C4-2B (cell line): ENCODE results near the gene PLPPR3.

Experiments used
- H3K27ac ChIP-seq: fragments of 450-650 bp; 2 replicates; pipeline ENCODE4 v1.5.1; 2017
- ZFX ChIP-seq: fragments of 450-650 bp; IDR thresholded peaks from 2 replicates; pipeline ENCODE4 v1.6.1; 2017
- TF ChIP-seq, protein P1 (sequence below): fragments of 450-650 bp; conservative IDR thresholded peaks from 2 replicates; pipeline ENCODE4 v1.5.1; 2017; ENCODE audit warnings: mild to moderate bottlenecking

Gene PLPPR3

DNA sequence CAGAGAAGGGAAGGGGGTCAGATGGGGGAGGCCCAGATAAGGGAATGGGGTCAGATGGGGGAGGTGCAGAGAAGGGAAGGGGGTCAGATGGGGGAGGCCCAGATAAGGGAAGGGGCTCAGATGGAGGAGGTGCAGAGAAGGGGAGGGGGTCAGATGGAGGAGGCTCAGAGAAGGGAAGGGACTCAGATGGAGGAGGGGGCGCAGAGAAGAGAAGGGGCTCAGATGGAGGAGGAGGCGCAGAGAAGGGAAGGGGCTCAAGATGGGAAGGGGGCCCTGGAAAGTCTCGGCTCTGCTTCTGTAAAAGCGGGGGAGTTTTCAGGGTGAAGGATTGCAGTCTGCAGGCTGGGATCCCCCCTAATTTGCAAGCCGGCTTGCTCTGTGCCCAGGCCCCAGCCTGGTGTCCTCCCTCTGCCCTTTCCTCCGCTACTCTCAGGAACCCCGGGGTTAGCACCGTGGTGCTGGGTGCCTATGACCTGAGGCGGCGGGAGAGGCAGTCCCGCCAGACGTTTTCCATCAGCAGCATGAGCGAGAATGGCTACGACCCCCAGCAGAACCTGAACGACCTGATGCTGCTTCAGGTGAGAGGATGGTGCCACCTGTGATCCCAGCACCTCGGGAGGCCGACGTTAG lies 7.5 kb upstream of the PLPPR3 start:
- no peak overlapping the region for H3K27ac ChIP-seq
- TF ChIP-seq, protein P1, sequence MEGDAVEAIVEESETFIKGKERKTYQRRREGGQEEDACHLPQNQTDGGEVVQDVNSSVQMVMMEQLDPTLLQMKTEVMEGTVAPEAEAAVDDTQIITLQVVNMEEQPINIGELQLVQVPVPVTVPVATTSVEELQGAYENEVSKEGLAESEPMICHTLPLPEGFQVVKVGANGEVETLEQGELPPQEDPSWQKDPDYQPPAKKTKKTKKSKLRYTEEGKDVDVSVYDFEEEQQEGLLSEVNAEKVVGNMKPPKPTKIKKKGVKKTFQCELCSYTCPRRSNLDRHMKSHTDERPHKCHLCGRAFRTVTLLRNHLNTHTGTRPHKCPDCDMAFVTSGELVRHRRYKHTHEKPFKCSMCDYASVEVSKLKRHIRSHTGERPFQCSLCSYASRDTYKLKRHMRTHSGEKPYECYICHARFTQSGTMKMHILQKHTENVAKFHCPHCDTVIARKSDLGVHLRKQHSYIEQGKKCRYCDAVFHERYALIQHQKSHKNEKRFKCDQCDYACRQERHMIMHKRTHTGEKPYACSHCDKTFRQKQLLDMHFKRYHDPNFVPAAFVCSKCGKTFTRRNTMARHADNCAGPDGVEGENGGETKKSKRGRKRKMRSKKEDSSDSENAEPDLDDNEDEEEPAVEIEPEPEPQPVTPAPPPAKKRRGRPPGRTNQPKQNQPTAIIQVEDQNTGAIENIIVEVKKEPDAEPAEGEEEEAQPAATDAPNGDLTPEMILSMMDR = no peak
- no peak for TF ChIP-seq ZFX

DNA sequence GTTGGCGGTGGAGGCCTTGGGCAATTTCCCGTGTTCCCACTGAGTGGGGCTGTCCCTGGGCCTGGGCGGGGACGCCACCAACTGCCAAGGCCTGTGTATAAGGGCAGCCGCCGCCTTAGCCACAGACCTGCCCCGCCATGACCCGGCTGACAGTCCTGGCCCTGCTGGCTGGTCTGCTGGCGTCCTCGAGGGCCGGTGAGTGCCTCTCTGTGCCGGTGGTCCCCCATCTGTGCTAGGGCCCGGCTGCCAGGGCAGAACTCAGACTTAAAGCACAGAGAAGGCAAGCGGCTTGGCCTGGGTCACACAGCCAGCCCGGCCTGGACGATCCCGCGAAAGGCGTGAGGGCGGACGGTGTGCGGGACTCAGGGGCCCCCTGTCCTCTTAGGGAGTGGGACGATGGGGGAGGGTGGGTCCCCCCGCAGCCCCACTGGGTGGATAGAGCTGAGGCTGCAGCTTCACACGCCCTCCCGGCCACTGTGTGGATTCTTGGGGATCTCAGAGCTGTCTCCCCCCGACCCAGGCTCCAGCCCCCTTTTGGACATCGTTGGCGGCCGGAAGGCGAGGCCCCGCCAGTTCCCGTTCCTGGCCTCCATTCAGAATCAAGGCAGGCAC lies 6.1 kb upstream of the PLPPR3 start, which contains the start of gene AZU1:
Gene AZU1 (plus strand): TSS at position 128 of the 612 bp plus-strand sequence. CDS start 10 bp downstream, at position 138.
- H3K27ac ChIP-seq = no peak within 1 kb of the TSS
- TF ChIP-seq, protein P1 = no peak
- no peak for TF ChIP-seq ZFX

DNA sequence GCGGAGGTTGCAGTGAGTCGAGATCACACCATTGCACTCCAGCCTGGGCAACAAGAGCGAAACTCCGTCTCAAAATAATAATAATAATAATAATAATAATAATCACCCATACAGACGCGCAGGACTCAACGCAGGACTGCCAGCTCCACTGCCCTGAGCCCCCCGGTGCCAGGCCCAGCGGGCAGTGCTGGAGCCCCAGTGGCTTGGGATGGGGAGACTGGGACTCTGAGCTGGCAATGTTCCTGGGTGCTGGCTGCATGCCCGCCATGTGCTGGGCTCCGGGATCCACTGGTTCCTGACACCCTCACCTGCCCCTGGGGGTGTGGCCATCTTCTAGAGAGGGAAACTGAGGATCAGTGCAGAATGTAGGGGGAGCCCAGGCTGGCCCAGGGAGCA lies 5.6 kb upstream of the PLPPR3 start:
- no peak overlapping the region for H3K27ac ChIP-seq
- TF ChIP-seq, protein P1 = no peak
- TF ChIP-seq ZFX = no peak

DNA sequence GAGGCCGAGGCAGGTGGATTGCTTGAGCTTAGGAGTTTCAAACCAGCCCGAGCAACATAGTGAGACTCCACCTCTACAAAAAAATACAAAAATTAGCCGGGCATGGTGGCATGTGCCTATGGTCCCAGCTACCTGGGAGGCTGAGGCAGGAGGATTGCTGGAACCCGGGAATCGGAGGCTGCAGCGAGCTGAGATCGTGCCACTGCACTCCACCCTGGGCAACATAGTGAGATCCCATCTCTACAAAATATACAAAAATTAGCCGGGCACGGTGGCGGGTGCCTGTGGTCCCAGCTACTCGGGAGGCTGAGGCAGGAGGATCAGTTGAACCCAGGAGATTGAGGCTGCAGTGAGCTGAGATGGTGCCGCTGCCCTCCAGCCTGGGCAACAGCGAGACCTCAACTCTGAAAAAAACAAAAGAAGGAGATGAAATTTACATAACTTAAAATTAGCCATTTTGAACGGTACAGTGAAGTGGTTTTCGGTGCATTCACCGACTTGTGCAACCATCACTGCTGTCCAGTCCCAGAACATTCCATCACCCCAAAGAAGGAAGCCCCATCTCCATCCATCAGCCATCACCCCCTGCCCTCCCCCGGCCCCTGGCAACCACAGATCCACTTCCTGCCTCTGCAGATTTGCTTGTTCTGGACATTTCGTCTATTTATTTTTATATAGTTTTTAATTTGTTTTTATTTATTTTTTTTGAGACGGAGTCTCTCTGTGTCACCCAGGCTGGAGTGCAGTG lies 4.3 kb upstream of the PLPPR3 start:
- H3K27ac ChIP-seq = no peak overlapping the region
- no peak for TF ChIP-seq ZFX
- TF ChIP-seq, protein P1 = no peak

DNA sequence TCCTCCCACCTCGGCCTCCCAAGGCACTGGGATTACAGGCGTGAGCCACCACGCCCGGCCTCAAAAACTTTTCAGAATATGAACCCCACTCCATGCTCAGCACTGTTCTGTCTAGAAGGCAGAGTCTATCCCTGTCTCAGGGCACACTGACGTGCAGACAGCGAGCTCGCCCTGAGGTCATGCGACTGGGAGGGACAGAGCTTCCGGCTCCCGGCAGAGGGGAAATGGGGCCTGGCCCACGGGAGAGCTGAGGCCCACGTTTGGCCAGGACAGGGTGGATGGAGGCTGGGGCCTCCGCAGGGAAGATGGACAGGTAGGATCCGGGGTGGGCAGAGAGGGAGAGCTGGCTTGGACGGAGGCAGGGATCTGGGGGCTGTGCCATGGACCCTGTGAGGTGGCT lies 3.1 kb upstream of the PLPPR3 start:
- no peak overlapping the region for H3K27ac ChIP-seq
- no peak for TF ChIP-seq ZFX
- TF ChIP-seq, protein P1 = no peak

DNA sequence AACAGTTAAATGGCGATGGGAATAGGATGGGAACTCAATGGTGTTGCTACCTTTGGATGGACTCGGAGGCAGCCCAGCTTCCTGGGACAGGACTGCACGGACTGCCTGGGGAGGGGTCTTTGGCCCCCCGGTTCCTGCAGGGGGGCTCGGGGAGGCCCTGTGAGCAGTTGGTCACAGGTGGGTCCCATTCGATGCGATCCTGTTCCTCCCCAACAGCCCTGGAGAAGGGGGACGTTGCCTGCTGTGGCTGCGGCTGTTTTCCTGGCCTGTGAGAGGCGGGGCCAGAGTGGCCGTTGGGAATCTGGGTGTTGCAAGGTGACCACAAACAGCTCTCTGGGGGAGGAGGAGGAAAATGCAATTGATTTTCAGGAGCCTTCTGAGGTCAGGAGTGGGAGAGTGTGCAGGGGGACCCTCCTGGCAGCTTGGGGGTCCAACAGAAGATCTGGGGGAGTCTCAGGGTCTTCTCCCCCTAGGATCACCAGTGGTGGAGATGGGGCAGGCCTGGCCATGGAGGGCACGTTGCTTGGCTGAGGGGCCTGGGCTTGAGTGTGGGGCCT lies 1.9 kb upstream of the PLPPR3 start:
- TF ChIP-seq, protein P1 = no peak
- TF ChIP-seq ZFX = no peak
- H3K27ac ChIP-seq = no peak overlapping the region
